CD8-positive, alpha-beta memory T cell (primary cell): ENCODE measurements around the gene TPR. TPM values are rescaled to one million over a fixed set of nuclear protein-coding genes. Genes with fewer than 3 reads are reported as not detected.
A peak's percentile ranks its signal among the peaks of the same experiment; 100 is the strongest.
"Not testable (repeated sequence)": the region's sequence is repeated elsewhere in the genome, so short reads cannot be mapped to it uniquely, and the experiment has no call there.

Experiments
- CTCF ChIA-PET: fragments of 350-600 bp; sonication (Branson Sonifier 250); formaldehyde crosslinking; loops from one replicate; lab custom pipeline; 2021; ENCODE audit warnings: antibody characterized with exemption; lab: Charles Lee
- POLR2A ChIA-PET: fragments of 350-600 bp; sonication (Branson Sonifier 250); formaldehyde crosslinking; loops from one replicate; lab custom pipeline; 2021; ENCODE audit warnings: antibody characterized with exemption; lab: Charles Lee
- DNase-seq, 5 donors: peaks; one replicate each; pipeline versions ENCODE4 v3.0.0 to v3.0.0-alpha.2; 2020 to 2022; ENCODE audit warnings: mixed read lengths in 1 of 5
- H3K27ac ChIP-seq: one replicate; pipeline ENCODE4 v1.7.0; 2013; ENCODE audit warnings: low read depth, mild to moderate bottlenecking, low read length, moderate library complexity
- H3K27me3 ChIP-seq: 2 replicates; pipeline ENCODE4 v1.7.0; 2013; ENCODE audit warnings: low read length, mild to moderate bottlenecking; ENCODE audit not compliant: insufficient read depth, poor library complexity, severe bottlenecking
- H3K36me3 ChIP-seq: 2 replicates; pipeline ENCODE4 v1.7.0; 2013; ENCODE audit warnings: mild to moderate bottlenecking, low read length, moderate library complexity; ENCODE audit not compliant: insufficient read depth
- H3K4me1 ChIP-seq: 2 replicates; pipeline ENCODE4 v1.7.0; 2013; ENCODE audit warnings: mild to moderate bottlenecking, low read length, moderate library complexity; ENCODE audit not compliant: insufficient read depth
- H3K4me3 ChIP-seq: 2 replicates; pipeline ENCODE4 v1.7.0; 2013; ENCODE audit warnings: mild to moderate bottlenecking, low read length
- H3K9me3 ChIP-seq: 2 replicates; pipeline ENCODE4 v1.7.0; 2013; ENCODE audit warnings: mild to moderate bottlenecking, low read length
- H3K27ac Mint-ChIP-seq, 8 donors: one replicate each; pipeline ENCODE4 v1.8.0; 2020 to 2021; ENCODE audit warnings: mixed read lengths in 8 of 8, mild to moderate bottlenecking in 6 of 8, inconsistent platforms in 3 of 8, moderate library complexity in 3 of 8
- H3K27me3 Mint-ChIP-seq, 2 donors: one replicate each; pipeline ENCODE4 v1.8.0; 2020 to 2021; ENCODE audit warnings: mixed read lengths in 2 of 2, mild to moderate bottlenecking in 1 of 2, moderate library complexity in 1 of 2
- H3K36me3 Mint-ChIP-seq, 3 donors: one replicate each; pipeline ENCODE4 v1.8.0; 2020 to 2021; ENCODE audit warnings: mixed read lengths in 3 of 3, inconsistent platforms in 1 of 3, mild to moderate bottlenecking in 1 of 3
- H3K4me1 Mint-ChIP-seq, 3 donors: one replicate each; pipeline ENCODE4 v1.8.0; 2020 to 2021; ENCODE audit warnings: mixed read lengths in 3 of 3, inconsistent platforms in 1 of 3, mild to moderate bottlenecking in 1 of 3
- H3K4me3 Mint-ChIP-seq, 7 donors: one replicate each; pipeline ENCODE4 v1.8.0; 2020 to 2021; ENCODE audit warnings: mixed read lengths in 7 of 7, mild to moderate bottlenecking in 6 of 7, moderate library complexity in 4 of 7, inconsistent platforms in 2 of 7
- H3K9me3 Mint-ChIP-seq, 5 donors: one replicate each; pipeline ENCODE4 v1.8.0; 2020 to 2022; ENCODE audit warnings: mixed read lengths in 5 of 5, mild to moderate bottlenecking in 3 of 5, moderate library complexity in 2 of 5, inconsistent platforms in 1 of 5
- polyA plus RNA-seq: library from polyadenylated mRNA; unstranded; fragments of 300-500 nt; fragmentation: Illumina TruSeq; gene quantifications from one replicate; pipeline ENCODE4 v1.2.3, GENCODE V29; 2021
- total RNA-seq, 2 experiments: library from RNA; stranded (reverse); gene quantifications; one replicate each; pipeline ENCODE4 v1.2.3, GENCODE V29; 2021

The TPR gene
- total and polyA plus RNA-seq, 3 experiments from 2014 or later, result 73.4 to 117 (median 111) TPM

GRCh38 chr1:186404454-186405051 lies 29.5 kb upstream of the TPR start:
- H3K36me3 ChIP-seq, result peaks cover 8% of the 10 kb centered on the region
- POLR2A ChIA-PET, result no interaction called here
- H3K4me3 Mint-ChIP-seq, result no peak overlapping the region

GRCh38 chr1:186403632-186404031 lies 28.6 kb upstream of the TPR start:
- H3K36me3 Mint-ChIP-seq, result peaks cover 8 to 63% (median 25%) of the 10 kb centered on the region in 3 donors
- DNase-seq, result no peak
- ChIA-PET CTCF (no interaction called here), POLR2A (no interaction called here)
- no peaks in the 10 kb centered on the region for H3K27me3 ChIP-seq
- no peak overlapping the region for H3K27ac ChIP-seq
- H3K9me3 Mint-ChIP-seq, result no peaks in the 10 kb centered on the region
- no peak overlapping the region for H3K4me3 Mint-ChIP-seq
- H3K4me3 ChIP-seq, result no peak overlapping the region
- H3K36me3 ChIP-seq, result peaks cover 8% of the 10 kb centered on the region
- H3K9me3 ChIP-seq, result no peaks in the 10 kb centered on the region
- no peaks in the 10 kb centered on the region for H3K4me1 ChIP-seq
- H3K27me3 Mint-ChIP-seq, result no peaks in the 10 kb centered on the region
- no peaks in the 10 kb centered on the region for H3K4me1 Mint-ChIP-seq
- H3K27ac Mint-ChIP-seq, result peak overlapping the region in 2 of 8 donors; percentile 1 to 15

More at GRCh38 chr1:186404454-186405051, 29.5 kb upstream of the TPR start:
- DNase-seq, result peak in 2 of 5 donors; percentile 21 to 41
- H3K27me3 Mint-ChIP-seq, result no peaks in the 10 kb centered on the region
- no peak overlapping the region for H3K27ac ChIP-seq
- no peaks in the 10 kb centered on the region for H3K27me3 ChIP-seq
- no peaks in the 10 kb centered on the region for H3K9me3 Mint-ChIP-seq
- H3K4me1 ChIP-seq, result no peaks in the 10 kb centered on the region
- H3K4me3 ChIP-seq, result no peak overlapping the region
- peak overlapping the region in 2 of 8 donors; percentile 22 to 29 for H3K27ac Mint-ChIP-seq
- H3K9me3 ChIP-seq, result no peaks in the 10 kb centered on the region
- H3K4me1 Mint-ChIP-seq, result no peaks in the 10 kb centered on the region
- CTCF ChIA-PET, result no interaction called here
- peaks cover 8 to 64% (median 23%) of the 10 kb centered on the region in 3 donors for H3K36me3 Mint-ChIP-seq

GRCh38 chr1:186401446-186401845 lies 26.4 kb upstream of the TPR start:
- POLR2A ChIA-PET, H3K4me1 Mint-ChIP-seq, H3K4me1 ChIP-seq, H3K27me3 ChIP-seq, H3K36me3 ChIP-seq, H3K27ac ChIP-seq, H3K9me3 ChIP-seq, H3K4me3 Mint-ChIP-seq, H3K4me3 ChIP-seq, H3K27me3 Mint-ChIP-seq, CTCF ChIA-PET, H3K9me3 Mint-ChIP-seq, DNase-seq: not testable (repeated sequence)
- peaks cover 4 to 57% (median 17%) of the 10 kb centered on the region in 3 donors for H3K36me3 Mint-ChIP-seq
- H3K27ac Mint-ChIP-seq, result peak overlapping the region in 3 of 8 donors; percentile 33 to 63 (median 38)

GRCh38 chr1:186392711-186393110 lies 17.7 kb upstream of the TPR start:
- H3K4me1 Mint-ChIP-seq, H3K27ac ChIP-seq, DNase-seq, H3K9me3 Mint-ChIP-seq, H3K27ac Mint-ChIP-seq, CTCF ChIA-PET, H3K27me3 ChIP-seq, POLR2A ChIA-PET, H3K4me3 ChIP-seq, H3K4me3 Mint-ChIP-seq, H3K27me3 Mint-ChIP-seq, H3K9me3 ChIP-seq, H3K4me1 ChIP-seq: not testable (repeated sequence)
- peaks cover 16% of the 10 kb centered on the region for H3K36me3 ChIP-seq
- H3K36me3 Mint-ChIP-seq, result peaks cover 0 to 71% (median 29%) of the 10 kb centered on the region in 3 donors

- H3K27ac ChIP-seq, result no peak overlapping the region
- Mint-ChIP-seq H3K4me3 (no peak overlapping the region), H3K27ac (peak overlapping the region in 2 of 8 donors; percentile 12 to 50), H3K4me1 (peaks cover 0 to 8% (median 0%) of the 10 kb centered on the region in 3 donors), H3K27me3 (no peaks in the 10 kb centered on the region), H3K36me3 (peaks cover 0 to 70% (median 26%) of the 10 kb centered on the region in 3 donors), H3K9me3 (no peaks in the 10 kb centered on the region)
- no peaks in the 10 kb centered on the region for H3K27me3 ChIP-seq
- no peak overlapping the region for H3K4me3 ChIP-seq
- POLR2A ChIA-PET, result no interaction called here
- no peaks in the 10 kb centered on the region for H3K4me1 ChIP-seq
- DNase-seq, result no peak
- H3K9me3 ChIP-seq, result no peaks in the 10 kb centered on the region
- H3K36me3 ChIP-seq, result peaks cover 19% of the 10 kb centered on the region
- CTCF ChIA-PET, result no interaction called here
Observed at GRCh38 chr1:186391841-186392240, 16.8 kb upstream of the TPR start.

- Histone ChIP-seq H3K27ac (no peak overlapping the region), H3K9me3 (no peaks in the 10 kb centered on the region), H3K4me1 (no peaks in the 10 kb centered on the region), H3K36me3 (peaks cover 22% of the 10 kb centered on the region), H3K4me3 (no peak overlapping the region), H3K27me3 (no peaks in the 10 kb centered on the region)
- Mint-ChIP-seq H3K36me3 (peaks cover 0 to 71% (median 25%) of the 10 kb centered on the region in 3 donors), H3K4me1 (peaks cover 0 to 8% (median 0%) of the 10 kb centered on the region in 3 donors), H3K9me3 (no peaks in the 10 kb centered on the region), H3K27me3 (no peaks in the 10 kb centered on the region), H3K27ac (no peak overlapping the region), H3K4me3 (no peak overlapping the region)
- CTCF ChIA-PET, result no interaction called here
- POLR2A ChIA-PET, result no interaction called here
- no peak for DNase-seq
Observed at GRCh38 chr1:186390925-186391324, 15.9 kb upstream of the TPR start.

GRCh38 chr1:186386725-186387383 lies 11.8 kb upstream of the TPR start:
- Histone ChIP-seq H3K27ac (no peak overlapping the region), H3K9me3 (no peaks in the 10 kb centered on the region), H3K27me3 (no peaks in the 10 kb centered on the region), H3K36me3 (peaks cover 17% of the 10 kb centered on the region), H3K4me1 (no peaks in the 10 kb centered on the region), H3K4me3 (no peak overlapping the region)
- CTCF ChIA-PET, result interaction anchor here (1.3 to 1.4 kb wide), 2 partner anchors 9 to 12 kb away, joined by 3 to 6 read pairs; partner anchors contain the start of genes ODR4 and TPR
- DNase-seq, result no peak
- POLR2A ChIA-PET, result interaction anchor here (0.7 kb wide), 1 partner anchor 18 kb away, joined by 3 read pairs; no protein-coding TSS in a partner anchor
- no peaks in the 10 kb centered on the region for H3K9me3 Mint-ChIP-seq
- no peak overlapping the region for H3K4me3 Mint-ChIP-seq
- H3K27me3 Mint-ChIP-seq, result no peaks in the 10 kb centered on the region
- no peak overlapping the region for H3K27ac Mint-ChIP-seq
- peaks cover 0 to 5% (median 2%) of the 10 kb centered on the region in 3 donors for H3K4me1 Mint-ChIP-seq
- peaks cover 0 to 61% (median 20%) of the 10 kb centered on the region in 3 donors for H3K36me3 Mint-ChIP-seq

GRCh38 chr1:186375929-186376319 lies 871 bp upstream of the TPR start:
- POLR2A ChIA-PET, result interaction anchor here (0.6 to 1.2 kb wide), 2 partner anchors 9 kb away, joined by 3 to 4 read pairs; no protein-coding TSS in a partner anchor
- peak overlapping the region; percentile 97 for H3K27ac ChIP-seq
- no peaks in the 10 kb centered on the region for H3K9me3 ChIP-seq
- peaks cover 0 to 2% (median 0%) of the 10 kb centered on the region in 5 donors for H3K9me3 Mint-ChIP-seq
- H3K27me3 Mint-ChIP-seq, result peaks cover 0 to 5% of the 10 kb centered on the region in 2 donors
- peak overlapping the region; percentile 94 to 100 (median 98) for H3K27ac Mint-ChIP-seq
- H3K4me1 ChIP-seq, result peaks cover 37% of the 10 kb centered on the region
- CTCF ChIA-PET, result interaction anchor here (1.1 to 1.5 kb wide), 7 partner anchors 9 to 59 kb away, joined by 4 to 11 read pairs (median 6); no protein-coding TSS in a partner anchor
- H3K4me3 ChIP-seq, result peak overlapping the region; percentile 94
- peak overlapping the region; percentile 92 to 99 (median 97) for H3K4me3 Mint-ChIP-seq
- peaks cover 46 to 64% (median 57%) of the 10 kb centered on the region in 3 donors for H3K4me1 Mint-ChIP-seq
- DNase-seq, result no peak
- peaks cover under 1 to 49% (median 10%) of the 10 kb centered on the region in 3 donors for H3K36me3 Mint-ChIP-seq
- peaks cover 9% of the 10 kb centered on the region for H3K36me3 ChIP-seq
- H3K27me3 ChIP-seq, result no peaks in the 10 kb centered on the region
